RWPE2 (cell line): ENCODE measurements around the gene FRAS1.

Experiments used
- ATAC-seq: fragments of 200-7000 bp; cut with Tn5 transposase; 3 replicates; pipeline ENCODE4 v1.9.1; 2021; ENCODE audit warnings: low read depth
- DNase-seq: peaks from one replicate; pipeline ENCODE4 v3.0.0-alpha.2; 2020; ENCODE audit warnings: low spot score
- H3K27ac ChIP-seq: fragments of 450-650 bp; 2 replicates; pipeline ENCODE4 v1.5.1; 2017; ENCODE audit warnings: mild to moderate bottlenecking; ENCODE audit not compliant: poor library complexity, severe bottlenecking
- H3K27me3 ChIP-seq: fragments of 250-450 bp; sonication (Bioruptor Pico); 2 replicates; pipeline ENCODE4 v1.5.1; 2021; ENCODE audit warnings: mild to moderate bottlenecking, moderate library complexity; ENCODE audit not compliant: insufficient read depth, poor library complexity, severe bottlenecking
- H3K36me3 ChIP-seq: fragments of 250-450 bp; sonication (Bioruptor Pico); 2 replicates; pipeline ENCODE4 v1.5.1; 2020; ENCODE audit warnings: low read depth, mild to moderate bottlenecking, moderate library complexity
- H3K4me1 ChIP-seq: fragments of 250-450 bp; sonication (Bioruptor Pico); 2 replicates; pipeline ENCODE4 v1.5.1; 2021; ENCODE audit warnings: mild to moderate bottlenecking, moderate library complexity; ENCODE audit not compliant: insufficient read depth, poor library complexity, severe bottlenecking
- H3K4me3 ChIP-seq: fragments of 250-450 bp; sonication (Bioruptor Pico); 2 replicates; pipeline ENCODE4 v1.5.1; 2021; ENCODE audit warnings: mild to moderate bottlenecking, moderate library complexity; ENCODE audit not compliant: severe bottlenecking
- H3K9me3 ChIP-seq: fragments of 250-450 bp; sonication (Bioruptor Pico); 2 replicates; pipeline ENCODE4 v1.5.1; 2021; ENCODE audit warnings: mild to moderate bottlenecking, moderate library complexity; ENCODE audit not compliant: severe bottlenecking
- TF ChIP-seq, protein P1 (sequence below): fragments of 450-650 bp; IDR thresholded peaks from one replicate; pipeline ENCODE4 v1.5.1; 2017; ENCODE audit warnings: mild to moderate bottlenecking, moderate library complexity; ENCODE audit not compliant: poor library complexity, severe bottlenecking

The FRAS1 gene

GRCh38 chr4:78451407-78451806, 394.3 kb downstream of the FRAS1 start:
- TF ChIP-seq, protein P1, sequence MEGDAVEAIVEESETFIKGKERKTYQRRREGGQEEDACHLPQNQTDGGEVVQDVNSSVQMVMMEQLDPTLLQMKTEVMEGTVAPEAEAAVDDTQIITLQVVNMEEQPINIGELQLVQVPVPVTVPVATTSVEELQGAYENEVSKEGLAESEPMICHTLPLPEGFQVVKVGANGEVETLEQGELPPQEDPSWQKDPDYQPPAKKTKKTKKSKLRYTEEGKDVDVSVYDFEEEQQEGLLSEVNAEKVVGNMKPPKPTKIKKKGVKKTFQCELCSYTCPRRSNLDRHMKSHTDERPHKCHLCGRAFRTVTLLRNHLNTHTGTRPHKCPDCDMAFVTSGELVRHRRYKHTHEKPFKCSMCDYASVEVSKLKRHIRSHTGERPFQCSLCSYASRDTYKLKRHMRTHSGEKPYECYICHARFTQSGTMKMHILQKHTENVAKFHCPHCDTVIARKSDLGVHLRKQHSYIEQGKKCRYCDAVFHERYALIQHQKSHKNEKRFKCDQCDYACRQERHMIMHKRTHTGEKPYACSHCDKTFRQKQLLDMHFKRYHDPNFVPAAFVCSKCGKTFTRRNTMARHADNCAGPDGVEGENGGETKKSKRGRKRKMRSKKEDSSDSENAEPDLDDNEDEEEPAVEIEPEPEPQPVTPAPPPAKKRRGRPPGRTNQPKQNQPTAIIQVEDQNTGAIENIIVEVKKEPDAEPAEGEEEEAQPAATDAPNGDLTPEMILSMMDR = no peak
- no peaks in the 10 kb centered on the region for H3K36me3 ChIP-seq
- H3K4me1 ChIP-seq = peaks cover 4% of the 10 kb centered on the region
- DNase-seq (no peak), ATAC-seq (no peak)
- no peak overlapping the region for H3K4me3 ChIP-seq
- no peak overlapping the region for H3K27ac ChIP-seq
- H3K9me3 ChIP-seq = no peaks in the 10 kb centered on the region
- H3K27me3 ChIP-seq = no peaks in the 10 kb centered on the region

DNA sequence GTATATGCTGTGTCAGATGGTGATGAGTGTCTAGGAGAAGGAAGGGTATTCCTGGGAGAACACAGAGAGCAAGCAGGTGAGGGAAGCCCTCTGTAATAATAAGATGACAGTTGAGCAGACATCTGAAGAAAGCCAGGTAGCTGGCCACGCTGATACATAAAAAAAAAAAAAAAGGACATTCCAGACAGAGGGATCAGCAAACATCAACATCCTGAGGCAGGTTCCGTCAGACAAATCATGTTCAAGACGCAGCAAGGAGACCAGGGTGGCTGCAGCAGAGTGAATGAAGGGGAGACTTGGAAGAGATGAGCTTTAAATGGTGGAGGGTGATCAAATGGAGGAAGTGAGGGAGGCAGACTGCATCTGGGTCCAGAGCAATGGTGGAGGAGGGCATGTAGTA, 396.9 kb downstream of the FRAS1 start:
- Histone ChIP-seq H3K36me3 (no peaks in the 10 kb centered on the region), H3K4me1 (peaks cover 4% of the 10 kb centered on the region), H3K27me3 (no peaks in the 10 kb centered on the region), H3K27ac (no peak overlapping the region), H3K9me3 (no peaks in the 10 kb centered on the region), H3K4me3 (no peak overlapping the region)
- DNase-seq = no peak
- peak; percentile 59; the same call in 2 of the 3 replicates for ATAC-seq
- TF ChIP-seq, protein P1 = no peak

GRCh38 chr4:78457751-78458150, 400.6 kb downstream of the FRAS1 start:
- TF ChIP-seq, protein P1 = no peak
- H3K27me3 ChIP-seq = no peaks in the 10 kb centered on the region
- H3K4me3 ChIP-seq = no peak overlapping the region
- no peaks in the 10 kb centered on the region for H3K36me3 ChIP-seq
- no peak for ATAC-seq
- H3K4me1 ChIP-seq = peaks cover 4% of the 10 kb centered on the region
- H3K27ac ChIP-seq = no peak overlapping the region
- no peaks in the 10 kb centered on the region for H3K9me3 ChIP-seq
- DNase-seq = no peak

GRCh38 chr4:78459327-78459726, 402.2 kb downstream of the FRAS1 start:
- DNase-seq (no peak), ATAC-seq (no peak)
- H3K9me3 ChIP-seq = no peaks in the 10 kb centered on the region
- H3K27ac ChIP-seq = no peak overlapping the region
- no peaks in the 10 kb centered on the region for H3K27me3 ChIP-seq
- H3K4me1 ChIP-seq = peaks cover 2% of the 10 kb centered on the region
- no peaks in the 10 kb centered on the region for H3K36me3 ChIP-seq
- TF ChIP-seq, protein P1 = no peak
- no peak overlapping the region for H3K4me3 ChIP-seq

GRCh38 chr4:78460368-78460767, 403.2 kb downstream of the FRAS1 start:
- Histone ChIP-seq H3K36me3 (no peaks in the 10 kb centered on the region), H3K4me3 (no peak overlapping the region), H3K4me1 (no peaks in the 10 kb centered on the region), H3K27me3 (no peaks in the 10 kb centered on the region), H3K27ac (no peak overlapping the region), H3K9me3 (no peaks in the 10 kb centered on the region)
- DNase-seq (no peak), ATAC-seq (no peak)
- TF ChIP-seq, protein P1 = no peak
